Endometrial microvascular endothelial cells (primary cell): ENCODE data around the gene RELN. TPM values are rescaled to one million over a fixed set of nuclear protein-coding genes. Genes with fewer than 3 reads are reported as not detected.
"Not testable (repeated sequence)": the region's sequence is repeated elsewhere in the genome, so short reads cannot be mapped to it uniquely, and the experiment has no call there.

Experiments
- in situ Hi-C: cut with HindIII; loops from 2 replicates; pipeline ENCODE4 v1.10.0; 2017; ENCODE audit warnings: low sequenced_read_pairs, low pct_unique_long_range_greater_than_20kb; ENCODE audit errors: inconsistent ontology term
- total RNA-seq: library from RNA; depleted of rRNA; stranded (reverse); fragments of >200 nt; gene quantifications from one replicate; pipeline ENCODE4 v1.2.3, GENCODE V29; 2015; ENCODE audit errors: inconsistent ontology term

RELN gene
- total RNA-seq, 1 donor from 2014 or later = 1.2 TPM

DNA sequence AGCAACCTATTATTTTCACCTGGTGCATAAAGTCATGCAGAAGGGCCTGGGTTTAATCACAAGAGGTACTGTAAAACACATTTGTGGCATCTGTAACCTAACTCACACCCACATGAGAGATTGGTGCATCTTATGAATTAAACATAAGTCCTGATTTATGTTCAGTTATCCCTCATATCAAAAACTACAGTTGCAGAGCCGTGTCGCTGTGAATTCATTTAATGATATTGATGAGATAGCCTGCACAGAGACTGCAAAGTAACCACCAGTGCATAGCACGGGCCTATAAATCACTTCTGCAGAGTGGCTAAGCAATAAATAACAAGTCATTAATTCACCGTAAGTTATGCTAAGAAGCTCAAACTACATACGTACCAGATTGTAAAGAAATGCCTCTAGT, 178.2 kb downstream of the RELN start:
- in situ Hi-C loops = no loop called here

DNA sequence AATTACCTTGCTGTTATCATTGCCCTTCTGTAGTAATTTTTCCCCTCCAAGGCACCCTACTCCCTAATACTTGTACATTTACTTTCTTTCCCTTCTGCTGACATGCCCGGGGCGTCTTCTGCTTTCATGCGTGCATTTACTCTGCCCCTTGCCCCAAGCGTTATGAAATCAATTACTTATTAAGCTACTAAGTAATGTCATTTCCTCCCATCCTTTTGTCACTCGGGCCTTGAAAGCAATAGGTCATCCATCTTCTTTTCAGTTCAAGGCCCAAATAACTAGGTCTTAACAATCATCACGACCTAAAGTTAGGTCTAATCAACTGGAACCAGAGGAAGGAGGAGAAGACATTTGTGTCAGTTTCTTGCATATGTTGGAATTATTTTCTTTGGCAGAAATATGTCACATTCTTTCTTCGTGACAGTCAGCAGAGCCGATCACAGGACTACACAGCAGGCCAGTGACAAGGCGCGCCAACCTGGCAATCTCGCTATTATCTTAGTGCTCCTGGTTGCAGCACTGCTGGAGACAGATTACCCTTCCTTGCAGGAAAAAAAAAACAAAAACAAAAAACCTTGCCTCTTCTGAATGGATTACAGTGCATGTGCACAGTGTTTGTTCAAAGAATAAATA, 179.2 kb downstream of the RELN start:
- in situ Hi-C loops = no loop called here

- in situ Hi-C loops = no loop called here
These were observed 180.0 kb downstream of the RELN start for GRCh38 chr7:103809229-103809994.

DNA sequence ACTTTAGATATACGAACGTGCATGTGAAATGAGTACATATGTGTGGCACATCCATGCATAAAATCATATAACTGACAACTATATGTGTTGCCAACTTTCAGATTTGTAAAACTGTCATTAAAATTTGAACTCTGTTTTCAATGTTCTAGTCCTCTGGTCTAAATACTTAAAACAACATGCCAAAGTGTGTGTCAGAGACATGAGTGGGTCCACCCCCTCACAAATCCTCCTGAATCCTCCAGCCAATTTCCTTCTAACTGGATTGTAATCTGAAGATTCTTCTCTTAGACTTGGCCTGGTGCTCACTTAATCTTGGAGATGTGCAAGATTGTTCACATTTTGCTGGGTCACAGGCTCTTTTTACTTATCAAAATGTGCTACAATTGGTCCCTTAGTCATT, 184.1 kb downstream of the RELN start:
- in situ Hi-C loops = no loop called here

DNA sequence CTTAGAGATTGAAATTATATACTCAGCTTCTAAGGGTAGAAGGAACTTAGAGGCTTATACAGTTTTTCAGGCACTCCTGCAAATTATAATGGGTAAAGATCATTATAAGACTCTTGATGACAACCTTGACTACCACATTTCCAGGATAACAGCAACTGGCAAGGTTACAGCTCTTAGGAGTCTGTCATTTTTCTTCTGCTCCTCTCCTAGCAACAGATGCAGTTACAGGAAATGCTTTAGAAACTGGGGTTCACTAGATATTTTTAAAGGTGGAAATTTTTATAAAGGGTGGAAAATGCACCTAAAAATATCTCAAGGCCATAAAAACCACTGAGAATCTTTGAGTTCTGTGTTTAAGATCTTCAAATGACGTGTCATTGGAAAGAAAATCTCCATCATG, 185.8 kb downstream of the RELN start:
- in situ Hi-C loops = no loop called here

GRCh38 chr7:103799298-103799697, 190.2 kb downstream of the RELN start:
- in situ Hi-C loops = no loop called here

- in situ Hi-C loops = no loop called here
These were observed 191.7 kb downstream of the RELN start for GRCh38 chr7:103797647-103798307.

DNA sequence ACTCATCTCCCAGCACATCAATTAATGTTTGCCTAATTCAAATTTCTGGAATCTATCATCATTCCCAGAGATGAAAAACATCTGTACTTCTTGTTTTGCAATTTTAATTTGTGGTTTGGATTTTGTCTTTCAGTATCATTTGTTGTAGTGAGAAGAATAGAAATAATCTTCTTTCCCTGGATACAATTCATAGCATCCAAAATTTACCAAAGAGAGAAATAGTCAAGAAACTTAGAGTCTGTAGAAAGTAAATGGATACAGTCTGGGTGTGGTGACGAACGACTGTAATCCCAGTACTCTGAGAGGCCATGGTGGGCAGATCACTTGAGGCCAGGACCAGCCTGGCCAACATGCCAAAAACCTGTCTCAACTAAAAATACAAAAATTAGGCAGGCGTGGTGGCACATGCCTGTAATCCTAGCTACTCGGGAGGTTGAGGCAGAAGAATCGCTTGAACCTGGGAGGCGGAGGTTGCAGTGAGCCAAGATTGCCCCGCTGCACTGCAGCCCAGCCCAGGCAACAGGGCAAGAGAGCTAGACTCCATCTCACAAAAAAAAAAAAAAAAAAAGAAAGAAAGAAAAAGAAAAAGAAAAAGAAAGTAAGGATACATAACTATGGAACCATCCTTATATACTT, 193.0 kb downstream of the RELN start:
- in situ Hi-C loops = no loop called here

- in situ Hi-C loops = no loop called here
These were observed 193.7 kb downstream of the RELN start for GRCh38 chr7:103795787-103796186.

GRCh38 chr7:103795107-103795506, 194.4 kb downstream of the RELN start:
- in situ Hi-C loops = no loop called here

- in situ Hi-C loops = no loop called here
These were observed 195.0 kb downstream of the RELN start for GRCh38 chr7:103794424-103794823.

GRCh38 chr7:103793614-103794013, 195.8 kb downstream of the RELN start:
- in situ Hi-C loops = no loop called here

- in situ Hi-C loops = no loop called here
These were observed 197.6 kb downstream of the RELN start for GRCh38 chr7:103791894-103792293.

GRCh38 chr7:103787041-103787440, 202.4 kb downstream of the RELN start:
- in situ Hi-C loops = not testable (repeated sequence)

- in situ Hi-C loops = no loop called here
These were observed 204.7 kb downstream of the RELN start for GRCh38 chr7:103784646-103785286.

GRCh38 chr7:103781409-103781808, 208.0 kb downstream of the RELN start:
- in situ Hi-C loops = no loop called here

GRCh38 chr7:103780561-103780960, 208.9 kb downstream of the RELN start:
- in situ Hi-C loops = not testable (repeated sequence)

DNA sequence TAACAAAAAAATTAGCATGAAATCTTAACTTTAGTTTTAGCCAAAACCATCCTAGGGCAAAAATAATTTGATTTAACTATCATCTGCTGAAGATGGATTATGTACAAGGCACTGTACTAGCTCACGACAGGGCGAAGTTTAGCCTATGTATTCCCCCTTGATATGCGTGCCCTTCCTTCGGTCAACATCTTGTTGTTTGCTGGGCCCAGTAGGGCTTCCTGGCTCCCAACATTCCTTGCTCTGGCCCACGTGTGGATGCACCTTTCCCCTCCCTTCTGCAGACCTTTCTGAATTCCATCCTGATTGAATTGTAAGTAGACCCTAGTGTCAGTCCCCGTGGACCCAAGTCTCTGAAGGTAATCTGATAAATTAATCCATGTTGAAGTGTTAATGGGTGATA, 212.0 kb downstream of the RELN start:
- in situ Hi-C loops = no loop called here

DNA sequence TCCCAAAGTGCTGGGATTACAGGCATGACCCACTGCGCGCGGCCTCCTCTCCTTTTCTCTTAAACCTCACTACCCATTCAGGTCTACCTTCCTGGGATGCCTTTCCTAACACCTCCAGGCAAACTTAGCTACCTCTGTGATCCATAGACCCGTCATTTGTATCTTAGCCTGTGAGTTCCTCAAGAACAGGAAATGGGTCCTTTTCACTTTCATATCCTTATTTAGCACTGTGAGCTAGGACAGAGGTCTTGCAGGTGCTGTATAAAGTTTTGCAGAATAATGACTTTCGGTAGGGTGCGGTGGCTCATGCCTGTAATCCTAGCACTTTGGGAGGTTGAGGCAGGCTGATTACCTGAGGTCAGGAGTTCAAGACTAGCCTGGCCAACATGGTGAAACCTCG, 215.7 kb downstream of the RELN start:
- in situ Hi-C loops = no loop called here
